HG02852 (cell line): ENCODE measurements around the gene SKP2.
"Not testable (repeated sequence)": the region's sequence is repeated elsewhere in the genome, so short reads cannot be mapped to it uniquely, and the experiment has no call there.

Source experiments
- ATAC-seq: cut with Tn5 transposase; IDR thresholded peaks from one replicate; pipeline ENCODE4 v1.9.1; 2021; ENCODE audit warnings: mild to moderate bottlenecking, moderate library complexity; ENCODE audit not compliant: unreplicated experiment

SKP2 gene

GRCh38 chr5:36198281-36198680, 46.4 kb downstream of the SKP2 start:
- ATAC-seq: no peak

- ATAC-seq: not testable (repeated sequence)
Measured at GRCh38 chr5:36198783-36199182, 46.9 kb downstream of the SKP2 start.

- ATAC-seq: no peak
Measured at GRCh38 chr5:36199620-36200019, 47.7 kb downstream of the SKP2 start.

GRCh38 chr5:36200513-36200912, 48.6 kb downstream of the SKP2 start:
- no peak for ATAC-seq

- ATAC-seq: no peak
Measured at GRCh38 chr5:36202521-36202961, 50.6 kb downstream of the SKP2 start.

- ATAC-seq: no peak
Measured at GRCh38 chr5:36205329-36205728, 53.4 kb downstream of the SKP2 start.

- no peak for ATAC-seq
Measured at GRCh38 chr5:36206913-36207312, 55.0 kb downstream of the SKP2 start.

- ATAC-seq: no peak
Measured at GRCh38 chr5:36208786-36209185, 56.9 kb downstream of the SKP2 start.

- ATAC-seq: no peak
Measured at GRCh38 chr5:36209664-36210063, 57.8 kb downstream of the SKP2 start.

- no peak for ATAC-seq
Measured at GRCh38 chr5:36214436-36214835, 62.5 kb downstream of the SKP2 start.

GRCh38 chr5:36215910-36216309, 64.0 kb downstream of the SKP2 start:
- no peak for ATAC-seq

- ATAC-seq: no peak
Measured at GRCh38 chr5:36217567-36217966, 65.7 kb downstream of the SKP2 start.

GRCh38 chr5:36217988-36218387, 66.1 kb downstream of the SKP2 start:
- no peak for ATAC-seq

GRCh38 chr5:36222620-36223019, 70.7 kb downstream of the SKP2 start:
- ATAC-seq: no peak

GRCh38 chr5:36227046-36227445, 75.1 kb downstream of the SKP2 start:
- ATAC-seq: no peak

GRCh38 chr5:36228505-36228904, 76.6 kb downstream of the SKP2 start:
- ATAC-seq: no peak

- no peak for ATAC-seq
Measured at GRCh38 chr5:36230151-36230790, 78.4 kb downstream of the SKP2 start.

- no peak for ATAC-seq
Measured at GRCh38 chr5:36232533-36232932, 80.6 kb downstream of the SKP2 start.
